22Rv1 (cell line): ENCODE measurements around the gene ABHD12.

Source experiments
- ZFX ChIP-seq: fragments of 450-650 bp; IDR thresholded peaks from 2 replicates; pipeline ENCODE4 v1.6.1; 2017; ENCODE audit warnings: antibody characterized with exemption, borderline replicate concordance
- TF ChIP-seq, protein P1 (sequence below): fragments of 450-650 bp; IDR thresholded peaks from 2 replicates; pipeline ENCODE4 v1.5.1; 2017; ENCODE audit warnings: mild to moderate bottlenecking

- TF ChIP-seq, protein P1, sequence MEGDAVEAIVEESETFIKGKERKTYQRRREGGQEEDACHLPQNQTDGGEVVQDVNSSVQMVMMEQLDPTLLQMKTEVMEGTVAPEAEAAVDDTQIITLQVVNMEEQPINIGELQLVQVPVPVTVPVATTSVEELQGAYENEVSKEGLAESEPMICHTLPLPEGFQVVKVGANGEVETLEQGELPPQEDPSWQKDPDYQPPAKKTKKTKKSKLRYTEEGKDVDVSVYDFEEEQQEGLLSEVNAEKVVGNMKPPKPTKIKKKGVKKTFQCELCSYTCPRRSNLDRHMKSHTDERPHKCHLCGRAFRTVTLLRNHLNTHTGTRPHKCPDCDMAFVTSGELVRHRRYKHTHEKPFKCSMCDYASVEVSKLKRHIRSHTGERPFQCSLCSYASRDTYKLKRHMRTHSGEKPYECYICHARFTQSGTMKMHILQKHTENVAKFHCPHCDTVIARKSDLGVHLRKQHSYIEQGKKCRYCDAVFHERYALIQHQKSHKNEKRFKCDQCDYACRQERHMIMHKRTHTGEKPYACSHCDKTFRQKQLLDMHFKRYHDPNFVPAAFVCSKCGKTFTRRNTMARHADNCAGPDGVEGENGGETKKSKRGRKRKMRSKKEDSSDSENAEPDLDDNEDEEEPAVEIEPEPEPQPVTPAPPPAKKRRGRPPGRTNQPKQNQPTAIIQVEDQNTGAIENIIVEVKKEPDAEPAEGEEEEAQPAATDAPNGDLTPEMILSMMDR, result no peak
- no peak for TF ChIP-seq ZFX
Observed at GRCh38 chr20:25251019-25251418, 139.6 kb downstream of the ABHD12 start.
